A549 treated with GW870086 at 1 μM for 4 hours (cell line): ENCODE data around the gene MAP2K6. TPM values are rescaled to one million over a fixed set of nuclear protein-coding genes. Genes with fewer than 3 reads are reported as not detected.

Experiments
- total RNA-seq: library from RNA; stranded (reverse); fragments of 200-300 nt; extraction: Qiagen RNA extraction; gene quantifications from 5 replicates; pipeline ENCODE4 v1.2.3, GENCODE V29; 2022; ENCODE audit warnings: low read depth

The MAP2K6 gene
- total RNA-seq: 5.4 to 10.4 TPM (median 8.8 TPM) in 5 replicates

GRCh38 chr17:69414408-69415274 lies at the start of gene MAP2K6:
Gene MAP2K6, plus strand, starts transcription at chr17:69414697. Its CDS starts 288 bp downstream, at chr17:69414985.

Other genes starting within 250 kb of the MAP2K6 start
- 0.07 to 0.12 TPM (median 0.10 TPM) in 5 replicates for gene ABCA10, start 185.9 kb upstream of the MAP2K6 start, total RNA-seq
- 2.2 to 2.8 TPM (median 2.4 TPM) in 5 replicates for gene ABCA5, start 87.6 kb upstream of the MAP2K6 start, total RNA-seq